ENCODE results near the gene CEP135.

DNA sequence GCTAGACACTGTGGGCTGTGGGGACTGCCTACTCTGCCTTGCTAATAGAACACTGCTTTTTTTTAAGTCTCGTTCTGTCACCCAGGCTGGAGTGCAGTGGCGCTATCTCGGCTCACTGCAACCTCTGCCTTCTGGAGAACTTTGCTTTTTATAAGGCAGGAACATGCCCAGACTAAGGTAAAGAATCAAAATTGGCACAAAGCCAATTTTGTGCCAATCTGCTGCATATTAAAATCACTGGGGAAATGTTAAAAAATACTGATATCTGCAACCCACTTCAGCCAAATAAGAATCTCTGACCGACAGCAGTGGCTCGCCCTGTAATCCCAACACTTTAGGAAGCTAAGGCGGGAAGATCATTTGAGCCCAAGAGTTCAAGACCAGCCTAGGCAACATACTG is 36.5 kb upstream of the CEP135 start:
- TF ChIP-seq, protein P1, sequence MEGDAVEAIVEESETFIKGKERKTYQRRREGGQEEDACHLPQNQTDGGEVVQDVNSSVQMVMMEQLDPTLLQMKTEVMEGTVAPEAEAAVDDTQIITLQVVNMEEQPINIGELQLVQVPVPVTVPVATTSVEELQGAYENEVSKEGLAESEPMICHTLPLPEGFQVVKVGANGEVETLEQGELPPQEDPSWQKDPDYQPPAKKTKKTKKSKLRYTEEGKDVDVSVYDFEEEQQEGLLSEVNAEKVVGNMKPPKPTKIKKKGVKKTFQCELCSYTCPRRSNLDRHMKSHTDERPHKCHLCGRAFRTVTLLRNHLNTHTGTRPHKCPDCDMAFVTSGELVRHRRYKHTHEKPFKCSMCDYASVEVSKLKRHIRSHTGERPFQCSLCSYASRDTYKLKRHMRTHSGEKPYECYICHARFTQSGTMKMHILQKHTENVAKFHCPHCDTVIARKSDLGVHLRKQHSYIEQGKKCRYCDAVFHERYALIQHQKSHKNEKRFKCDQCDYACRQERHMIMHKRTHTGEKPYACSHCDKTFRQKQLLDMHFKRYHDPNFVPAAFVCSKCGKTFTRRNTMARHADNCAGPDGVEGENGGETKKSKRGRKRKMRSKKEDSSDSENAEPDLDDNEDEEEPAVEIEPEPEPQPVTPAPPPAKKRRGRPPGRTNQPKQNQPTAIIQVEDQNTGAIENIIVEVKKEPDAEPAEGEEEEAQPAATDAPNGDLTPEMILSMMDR (conservative IDR thresholded peaks at IDR 0.05; ENCODE audit: low read length), result no peak
- TF ChIP-seq EZH2phosphoT487 (IDR thresholded peaks at IDR 0.05; ENCODE audit: borderline replicate concordance, low read depth, low read length), result no peak

Measured in OCI-LY7 (cell line).